Common myeloid progenitor, CD34-positive (primary cell): ENCODE data around the gene PKD1L1.
A peak's percentile ranks its signal among the peaks of the same experiment; 100 is the strongest.

Experiments
- CTCF ChIA-PET: fragments of 350-600 bp; sonication (Branson Sonifier 250); formaldehyde crosslinking; loops from one replicate; lab custom pipeline; 2021; ENCODE audit warnings: antibody characterized with exemption; lab: Charles Lee
- POLR2A ChIA-PET: fragments of 350-600 bp; sonication (Branson Sonifier 250); formaldehyde crosslinking; loops from one replicate; lab custom pipeline; 2021; ENCODE audit warnings: antibody characterized with exemption; lab: Charles Lee
- DNase-seq, 3 donors: peaks; one replicate each; pipeline versions ENCODE4 v3.0.0 to v3.0.0-alpha.2; 2013
- H3K27ac ChIP-seq, 2 experiments: 1 replicate in 1 of 2; 2 replicates in 1 of 2; pipeline ENCODE4 v1.7.0; 2013; ENCODE audit warnings: inconsistent platforms in 2 of 2, low read length in 2 of 2, mild to moderate bottlenecking in 2 of 2, low read depth in 1 of 2, moderate library complexity in 1 of 2; ENCODE audit not compliant: severe bottlenecking in 2 of 2, insufficient read depth in 1 of 2, poor library complexity in 1 of 2
- H3K27me3 ChIP-seq, 5 experiments: replicated peaks in 2 of 5; 1 replicate in 3 of 5; 2 replicates in 2 of 5; pipeline versions ENCODE4 v1.6.1 to v1.7.0; 2013; ENCODE audit warnings: low read length in 4 of 5, mild to moderate bottlenecking in 2 of 5, moderate library complexity in 2 of 5, inconsistent platforms in 1 of 5; ENCODE audit not compliant: insufficient read depth in 5 of 5, control insufficient read depth in 4 of 5
- H3K36me3 ChIP-seq, 4 experiments: 1 replicate in 2 of 4; 2 replicates in 2 of 4; pipeline versions ENCODE4 v1.6.1 to v1.7.0; 2013; ENCODE audit warnings: low read length in 3 of 4, control low read depth in 1 of 4, mild to moderate bottlenecking in 1 of 4; ENCODE audit not compliant: control insufficient read depth in 4 of 4, insufficient read depth in 4 of 4
- H3K4me1 ChIP-seq, 4 experiments: 1 replicate in 3 of 4; 2 replicates in 1 of 4; pipeline versions ENCODE4 v1.6.1 to v1.7.1; 2013; ENCODE audit warnings: low read length in 3 of 4, mild to moderate bottlenecking in 3 of 4, control low read depth in 1 of 4, inconsistent platforms in 1 of 4, moderate library complexity in 1 of 4; ENCODE audit not compliant: control insufficient read depth in 4 of 4, insufficient read depth in 4 of 4; ENCODE audit errors: control extremely low read depth in 1 of 4
- H3K4me3 ChIP-seq, 7 experiments: 1 replicate in 4 of 7; 2 replicates in 3 of 7; pipeline versions ENCODE4 v1.5.1 to v1.7.0; 2013; ENCODE audit warnings: mild to moderate bottlenecking in 7 of 7, low read length in 6 of 7, moderate library complexity in 6 of 7, inconsistent platforms in 2 of 7, low read depth in 2 of 7, control low read depth in 1 of 7; ENCODE audit not compliant: insufficient read depth in 4 of 7, control insufficient read depth in 1 of 7; ENCODE audit errors: extremely low read depth in 1 of 7
- H3K9me3 ChIP-seq, 5 experiments: 1 replicate in 4 of 5; 2 replicates in 1 of 5; pipeline versions ENCODE4 v1.6.1 to v1.7.1; 2013; ENCODE audit warnings: low read length in 4 of 5, mild to moderate bottlenecking in 2 of 5, inconsistent platforms in 1 of 5, low read depth in 1 of 5, moderate library complexity in 1 of 5; ENCODE audit not compliant: control insufficient read depth in 4 of 5, insufficient read depth in 2 of 5; ENCODE audit errors: control extremely low read depth in 1 of 5
- WGBS: methylation state at CpG from one replicate; pipeline ENCODE4 v1.1.5; 2013; ENCODE audit not compliant: insufficient coverage; 5-methylcytosine and 5-hydroxymethylcytosine counted together

The PKD1L1 gene

GRCh38 chr7:47819607-47819920, 128.7 kb downstream of the PKD1L1 start:
- DNase-seq: no peak
- WGBS: no CpG with 5 or more reads among the region's 3 CpGs
- Histone ChIP-seq H3K36me3 (no peaks in the 10 kb centered on the region), H3K4me3 (no peak overlapping the region), H3K4me1 (no peaks in the 10 kb centered on the region), H3K9me3 (no peaks in the 10 kb centered on the region), H3K27ac (no peak overlapping the region), H3K27me3 (no peaks in the 10 kb centered on the region)
- ChIA-PET POLR2A (no interaction called here), CTCF (interaction anchor here (0.7 to 2.6 kb wide), 18 partner anchors 8 to 553 kb away, joined by 3 to 16 read pairs (median 4); no protein-coding TSS in a partner anchor)

- Histone ChIP-seq H3K36me3 (no peaks in the 10 kb centered on the region), H3K27me3 (no peaks in the 10 kb centered on the region), H3K4me1 (peaks cover 0 to under 1% (median under 1%) of the 10 kb centered on the region in 4 experiments), H3K27ac (no peak overlapping the region), H3K9me3 (no peaks in the 10 kb centered on the region), H3K4me3 (no peak overlapping the region)
- ChIA-PET POLR2A (no interaction called here), CTCF (interaction anchor here (0.7 to 2.6 kb wide), 21 partner anchors 9 to 553 kb away, joined by 3 to 16 read pairs (median 3); no protein-coding TSS in a partner anchor)
- peak; percentile 64 to 86 (median 79) for DNase-seq
- 100% methylated on average over 2 of the region's 6 CpGs for WGBS
Observed at GRCh38 chr7:47818796-47819606, 129.3 kb downstream of the PKD1L1 start.

- H3K4me1 ChIP-seq: peaks cover 0 to 7% (median 5%) of the 10 kb centered on the region in 4 experiments
- H3K36me3 ChIP-seq: no peaks in the 10 kb centered on the region
- no peak overlapping the region for H3K4me3 ChIP-seq
- no peak overlapping the region for H3K27ac ChIP-seq
- no peaks in the 10 kb centered on the region for H3K9me3 ChIP-seq
- 100% methylated on average over 2 of the region's 3 CpGs for WGBS
- ChIA-PET CTCF (interaction anchor here (1.0 to 2.6 kb wide), 6 partner anchors 26 to 552 kb away, joined by 3 to 16 read pairs (median 6); no protein-coding TSS in a partner anchor), POLR2A (no interaction called here)
- H3K27me3 ChIP-seq: no peaks in the 10 kb centered on the region
- DNase-seq: no peak
Observed at GRCh38 chr7:47817917-47818316, 130.3 kb downstream of the PKD1L1 start.

- 96% methylated on average over 4 of the region's 4 CpGs for WGBS
- Histone ChIP-seq H3K9me3 (no peaks in the 10 kb centered on the region), H3K36me3 (no peaks in the 10 kb centered on the region), H3K4me3 (no peak overlapping the region), H3K27ac (no peak overlapping the region), H3K27me3 (no peaks in the 10 kb centered on the region), H3K4me1 (peaks cover 0 to 7% (median 5%) of the 10 kb centered on the region in 4 experiments)
- ChIA-PET CTCF (interaction anchor here (1.1 kb wide), 1 partner anchor 559 kb away, joined by 3 read pairs; no protein-coding TSS in a partner anchor), POLR2A (no interaction called here)
- no peak for DNase-seq
Observed at GRCh38 chr7:47816647-47817046, 131.6 kb downstream of the PKD1L1 start.

- POLR2A ChIA-PET: no interaction called here
- DNase-seq: no peak
- Histone ChIP-seq H3K27me3 (no peaks in the 10 kb centered on the region), H3K4me3 (no peak overlapping the region), H3K36me3 (no peaks in the 10 kb centered on the region), H3K4me1 (peaks cover 0 to 7% (median 5%) of the 10 kb centered on the region in 4 experiments), H3K27ac (no peak overlapping the region), H3K9me3 (no peaks in the 10 kb centered on the region)
- CTCF ChIA-PET: interaction anchor here (1.1 to 2.1 kb wide), 3 partner anchors 366 to 558 kb away, joined by 3 to 12 read pairs (median 3); no protein-coding TSS in a partner anchor
- WGBS: 100% methylated on average over 4 of the region's 9 CpGs
Observed at GRCh38 chr7:47815867-47816266, 132.4 kb downstream of the PKD1L1 start.

- H3K27ac ChIP-seq: no peak overlapping the region
- no peaks in the 10 kb centered on the region for H3K27me3 ChIP-seq
- H3K4me1 ChIP-seq: peaks cover 0 to 7% (median 5%) of the 10 kb centered on the region in 4 experiments
- no peaks in the 10 kb centered on the region for H3K36me3 ChIP-seq
- DNase-seq: no peak
- 98% methylated on average over 10 of the region's 11 CpGs for WGBS
- CTCF ChIA-PET: interaction anchor here (1.3 to 2.1 kb wide), 5 partner anchors 9 to 549 kb away, joined by 3 to 12 read pairs (median 4); no protein-coding TSS in a partner anchor
- POLR2A ChIA-PET: no interaction called here
- no peaks in the 10 kb centered on the region for H3K9me3 ChIP-seq
- H3K4me3 ChIP-seq: no peak overlapping the region
Observed at GRCh38 chr7:47814905-47815613, 133.2 kb downstream of the PKD1L1 start.
